COLO829 (cell line): ENCODE results near the gene CACNA1D.

Source experiments
- DNase-seq: peaks from one replicate; pipeline ENCODE4 v3.0.0; 2012; ENCODE audit warnings: low spot score

CACNA1D gene

GRCh38 chr3:53495520-53496391 is 1.3 kb downstream of the CACNA1D start:
- no peak for DNase-seq

GRCh38 chr3:53496392-53496670 is 1.9 kb downstream of the CACNA1D start:
- no peak for DNase-seq

GRCh38 chr3:53496984-53497383 is 2.6 kb downstream of the CACNA1D start:
- DNase-seq: peak; percentile 15

GRCh38 chr3:53498806-53499641 is 4.6 kb downstream of the CACNA1D start:
- no peak for DNase-seq

GRCh38 chr3:53500165-53500777 is 5.9 kb downstream of the CACNA1D start:
- no peak for DNase-seq

GRCh38 chr3:53501178-53501577 is 6.8 kb downstream of the CACNA1D start:
- DNase-seq: no peak

- no peak for DNase-seq
Observed at GRCh38 chr3:53502737-53503136, 8.3 kb downstream of the CACNA1D start.

GRCh38 chr3:53503195-53503594 is 8.8 kb downstream of the CACNA1D start:
- no peak for DNase-seq

- no peak for DNase-seq
Observed at GRCh38 chr3:53506110-53506762, 11.8 kb downstream of the CACNA1D start.

- DNase-seq: no peak
Observed at GRCh38 chr3:53506763-53507145, 12.3 kb downstream of the CACNA1D start.

GRCh38 chr3:53509494-53509893 is 15.1 kb downstream of the CACNA1D start:
- no peak for DNase-seq

GRCh38 chr3:53510508-53510907 is 16.1 kb downstream of the CACNA1D start:
- no peak for DNase-seq

- no peak for DNase-seq
Observed at GRCh38 chr3:53511246-53511645, 16.8 kb downstream of the CACNA1D start.

GRCh38 chr3:53513556-53514190 is 19.3 kb downstream of the CACNA1D start:
- DNase-seq: no peak

GRCh38 chr3:53516339-53516738 is 21.9 kb downstream of the CACNA1D start:
- no peak for DNase-seq

- DNase-seq: no peak
Observed at GRCh38 chr3:53518495-53518981, 24.1 kb downstream of the CACNA1D start.

GRCh38 chr3:53519065-53519709 is 24.8 kb downstream of the CACNA1D start:
- DNase-seq: no peak

GRCh38 chr3:53523346-53523745 is 28.9 kb downstream of the CACNA1D start:
- no peak for DNase-seq

- no peak for DNase-seq
Observed at GRCh38 chr3:53524566-53524965, 30.2 kb downstream of the CACNA1D start.

GRCh38 chr3:53525765-53526703 is 31.6 kb downstream of the CACNA1D start:
- DNase-seq: no peak
